ENCODE data around the gene SPATS2.
A peak's percentile ranks its signal among the peaks of the same experiment; 100 is the strongest.
"Not testable (repeated sequence)": the region's sequence is repeated elsewhere in the genome, so short reads cannot be mapped to it uniquely, and the experiment has no call there.

The SPATS2 gene

DNA sequence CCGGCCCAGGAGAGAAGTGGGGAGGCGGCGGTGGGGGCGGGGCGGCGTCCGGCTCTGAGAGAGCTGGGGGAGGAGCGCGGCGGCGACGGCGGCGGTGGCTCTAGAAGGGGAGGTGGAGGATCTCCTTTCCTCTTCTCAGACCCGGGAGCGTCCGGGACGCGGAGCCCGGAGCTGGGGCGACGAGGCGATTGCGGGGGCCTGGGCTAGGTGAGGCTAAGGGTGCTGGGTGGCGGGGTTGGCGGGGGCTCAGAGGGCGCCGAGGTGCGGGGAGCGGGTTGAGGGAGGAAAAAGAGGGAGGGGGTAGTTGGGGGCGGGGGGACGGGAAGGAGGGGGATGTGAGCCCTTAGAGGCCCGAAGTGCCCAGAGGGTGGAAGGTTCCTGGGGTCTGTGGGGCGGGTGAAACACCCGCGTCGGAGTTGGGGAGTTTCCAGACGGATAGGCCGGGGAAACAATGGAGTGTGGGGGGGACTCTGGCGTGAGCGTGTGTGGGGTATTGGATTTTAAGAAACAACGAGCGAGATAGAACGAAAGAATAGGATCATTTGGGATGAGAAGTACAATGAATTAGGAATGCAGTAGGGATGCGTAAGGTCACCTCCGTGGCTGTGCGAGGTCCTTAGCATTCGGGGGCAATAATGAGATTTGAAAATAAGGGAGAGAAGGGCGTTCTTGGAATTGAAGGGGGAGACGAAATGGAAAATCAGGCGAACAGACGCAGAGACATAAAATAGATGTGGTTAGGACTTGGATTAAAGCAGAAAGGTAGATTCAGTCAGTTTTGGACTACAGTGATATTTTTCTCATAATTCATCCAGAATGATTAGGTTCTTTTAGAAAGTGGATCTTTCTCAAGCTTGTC lies at the start of gene SPATS2:
TSS of gene SPATS2 (plus strand) at position 82 of the 859 bp plus-strand sequence. CDS start 93,551 bp downstream, outside the sequence.
- no peak for DNase-seq

GRCh38 chr12:49320411-49321103 lies 46.7 kb upstream of the SPATS2 start:
- not testable (repeated sequence) for DNase-seq

- DNase-seq, result no peak
These were observed 44.9 kb upstream of the SPATS2 start for GRCh38 chr12:49322367-49322707.

DNA sequence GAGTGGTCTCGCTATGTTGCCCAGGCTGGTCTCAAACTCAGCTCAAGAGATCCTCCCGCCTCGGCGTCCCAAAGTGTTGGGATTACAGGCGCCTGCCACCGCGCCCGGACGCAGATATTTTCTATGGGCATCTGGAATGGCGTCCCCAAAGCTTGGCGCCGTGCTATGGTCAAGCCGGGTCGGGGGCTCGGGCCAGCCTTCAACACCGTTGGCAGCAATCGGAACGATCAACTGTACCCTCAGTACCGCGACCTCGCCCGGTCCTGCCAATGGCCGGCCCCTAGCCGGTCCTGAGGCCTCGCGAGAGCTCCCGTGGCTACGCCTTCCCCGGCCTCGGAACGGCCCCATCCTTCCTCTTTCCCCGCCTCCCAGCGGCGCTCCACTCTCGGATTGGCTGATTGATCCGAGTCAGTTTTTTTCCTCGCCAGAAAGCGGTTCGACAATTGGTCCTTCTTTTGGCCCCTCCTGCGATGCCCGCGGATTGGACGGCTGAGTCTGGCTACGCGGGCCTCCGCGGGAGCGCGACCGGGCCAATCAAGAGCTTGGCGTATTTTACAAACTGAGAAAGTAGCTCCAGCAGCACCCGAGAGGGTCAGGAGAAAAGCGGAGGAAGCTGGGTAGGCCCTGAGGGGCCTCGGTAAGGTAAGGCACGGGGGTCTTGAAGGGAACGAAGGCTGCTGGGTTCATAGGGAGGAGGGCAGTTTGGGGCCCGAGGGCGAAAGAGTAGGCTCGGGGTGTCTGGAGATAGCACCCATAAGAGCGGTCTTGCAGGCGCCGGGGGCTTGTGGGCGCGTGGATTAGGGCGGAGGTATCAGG lies 44.3 kb upstream of the SPATS2 start, which contains the start of gene TROAP:
TSS of gene TROAP (plus strand) at position 548 of the 816 bp plus-strand sequence. CDS start 354 bp downstream, outside the sequence.
- peak; percentile 99 for DNase-seq

GRCh38 chr12:49323524-49324097 lies 43.7 kb upstream of the SPATS2 start:
- no peak for DNase-seq

- DNase-seq, result no peak
These were observed 41.7 kb upstream of the SPATS2 start for GRCh38 chr12:49325606-49326005.

- no peak for DNase-seq
These were observed 39.9 kb upstream of the SPATS2 start for GRCh38 chr12:49327368-49327767.

DNA sequence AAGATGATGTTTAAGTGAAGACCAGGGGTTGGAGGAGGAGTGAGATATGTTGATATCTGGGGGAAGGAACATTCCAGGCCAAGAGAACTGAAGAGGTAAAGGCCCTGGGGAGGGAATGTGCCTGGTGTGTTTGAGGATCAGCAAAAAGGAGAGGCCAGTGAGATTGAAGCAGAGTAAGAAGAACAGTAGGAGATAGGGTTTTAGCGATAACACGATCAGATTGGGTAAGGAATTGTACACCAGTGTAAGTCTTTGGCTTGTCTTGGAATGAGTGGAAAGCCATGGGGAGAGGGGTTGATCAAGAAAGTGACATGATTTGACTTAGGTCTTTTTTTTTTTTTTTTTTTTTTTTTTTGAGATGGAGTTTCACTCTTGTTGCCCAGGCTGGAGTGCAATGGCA lies 39.4 kb upstream of the SPATS2 start:
- no peak for DNase-seq

DNA sequence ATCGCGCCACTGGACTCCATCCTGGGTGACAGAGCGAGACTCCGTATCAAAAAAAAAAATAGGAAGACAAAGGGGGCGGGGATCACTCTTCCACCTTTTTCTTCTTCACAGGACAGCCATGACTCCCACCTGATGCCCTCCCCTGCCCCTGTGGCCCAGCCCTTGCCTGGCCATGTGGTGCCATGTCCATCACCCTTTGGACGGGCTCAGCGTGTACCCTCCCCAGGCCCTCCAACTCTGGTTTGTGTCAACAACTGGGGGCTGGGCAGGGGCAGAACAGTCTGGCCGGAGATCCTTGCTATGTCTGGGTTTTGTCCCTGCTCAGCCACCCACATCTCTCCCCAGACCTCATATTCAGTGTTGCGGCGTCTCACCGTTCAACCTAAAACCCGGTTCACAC lies 38.4 kb upstream of the SPATS2 start:
- no peak for DNase-seq

DNA sequence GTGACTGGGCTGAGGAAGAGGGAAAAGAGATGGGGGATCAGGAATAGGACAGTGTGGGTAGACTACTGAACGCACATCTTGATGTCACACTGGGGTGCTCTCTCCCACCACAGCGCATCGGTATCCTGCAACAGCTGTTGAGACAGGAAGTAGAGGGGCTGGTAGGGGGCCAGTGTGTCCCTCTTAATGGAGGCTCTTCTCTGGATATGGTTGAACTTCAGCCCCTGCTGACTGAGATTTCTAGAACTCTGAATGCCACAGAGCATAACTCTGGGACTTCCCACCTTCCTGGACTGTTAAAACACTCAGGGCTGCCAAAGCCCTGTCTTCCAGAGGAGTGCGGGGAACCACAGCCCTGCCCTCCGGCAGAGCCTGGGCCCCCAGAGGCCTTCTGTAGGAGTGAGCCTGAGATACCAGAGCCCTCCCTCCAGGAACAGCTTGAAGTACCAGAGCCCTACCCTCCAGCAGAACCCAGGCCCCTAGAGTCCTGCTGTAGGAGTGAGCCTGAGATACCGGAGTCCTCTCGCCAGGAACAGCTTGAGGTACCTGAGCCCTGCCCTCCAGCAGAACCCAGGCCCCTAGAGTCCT lies 37.1 kb upstream of the SPATS2 start:
- DNase-seq, result no peak

- no peak for DNase-seq
These were observed 36.5 kb upstream of the SPATS2 start for GRCh38 chr12:49330631-49331379.

GRCh38 chr12:49331380-49332222 lies 35.7 kb upstream of the SPATS2 start:
- DNase-seq, result no peak

- no peak for DNase-seq
These were observed 34.8 kb upstream of the SPATS2 start for GRCh38 chr12:49332441-49332861.

DNA sequence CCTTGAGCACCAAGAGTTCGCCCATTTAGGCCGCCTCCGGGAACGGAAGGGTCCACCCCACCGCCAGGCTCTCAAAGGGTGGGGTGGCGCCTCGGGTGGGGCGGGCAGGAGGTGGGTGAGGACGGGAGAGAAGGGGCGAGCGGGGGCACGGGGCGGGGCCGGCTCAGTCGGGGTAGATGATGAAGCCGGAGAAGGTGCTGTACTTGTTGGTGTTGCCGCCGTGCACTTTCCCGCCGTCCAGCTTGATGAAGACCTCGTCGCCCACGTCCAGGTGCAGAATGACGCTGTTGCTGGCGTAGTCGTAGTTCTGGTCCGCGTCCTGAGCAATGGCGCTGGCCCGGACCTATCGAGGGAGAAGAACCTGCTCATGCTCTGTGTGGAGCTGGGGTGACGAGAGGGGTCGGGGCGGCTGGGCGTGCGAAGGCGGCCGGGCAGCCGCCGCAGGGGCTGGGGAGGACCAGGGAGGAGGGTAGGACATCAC lies 34.3 kb upstream of the SPATS2 start:
- no peak for DNase-seq

DNA sequence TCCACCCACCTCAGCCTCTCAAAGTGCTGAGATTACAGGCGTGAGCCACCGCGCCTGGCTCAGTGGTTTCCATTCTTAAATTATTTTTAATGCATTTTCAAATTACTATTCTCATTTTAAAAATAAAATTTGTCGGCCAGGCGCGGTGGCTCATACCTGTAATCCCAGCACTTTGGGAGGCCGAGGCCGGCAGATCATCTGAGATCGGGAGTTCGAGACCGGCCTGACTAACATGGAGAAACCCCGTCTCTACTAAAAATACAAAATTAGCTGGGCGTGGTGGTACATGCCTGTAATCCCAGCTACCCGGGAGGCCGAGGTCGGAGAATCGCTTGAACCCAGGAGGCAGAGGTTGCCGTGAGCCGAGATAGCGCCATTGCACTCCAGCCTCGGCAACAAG lies 33.5 kb upstream of the SPATS2 start:
- DNase-seq, result not testable (repeated sequence)

- DNase-seq, result no peak
These were observed 33.0 kb upstream of the SPATS2 start for GRCh38 chr12:49334226-49334625.

DNA sequence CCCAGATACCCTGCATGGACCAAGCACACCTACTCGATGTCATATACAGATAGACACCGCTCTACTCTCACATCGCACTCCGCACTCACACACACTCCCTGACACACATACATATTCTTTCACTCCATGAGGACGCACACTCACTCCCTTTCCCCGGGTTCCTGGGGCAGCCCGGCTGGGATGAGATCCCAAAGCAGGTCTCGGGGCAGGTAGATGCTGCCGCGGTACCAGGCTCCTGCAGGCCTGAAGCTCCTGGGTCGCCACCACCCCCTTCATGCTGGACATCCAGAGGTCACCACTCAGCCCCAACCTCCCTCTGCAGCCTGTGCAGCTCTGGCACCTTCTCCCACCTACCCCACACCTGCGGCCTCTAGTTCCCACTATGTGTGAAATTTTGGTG lies 32.6 kb upstream of the SPATS2 start:
- no peak for DNase-seq

DNA sequence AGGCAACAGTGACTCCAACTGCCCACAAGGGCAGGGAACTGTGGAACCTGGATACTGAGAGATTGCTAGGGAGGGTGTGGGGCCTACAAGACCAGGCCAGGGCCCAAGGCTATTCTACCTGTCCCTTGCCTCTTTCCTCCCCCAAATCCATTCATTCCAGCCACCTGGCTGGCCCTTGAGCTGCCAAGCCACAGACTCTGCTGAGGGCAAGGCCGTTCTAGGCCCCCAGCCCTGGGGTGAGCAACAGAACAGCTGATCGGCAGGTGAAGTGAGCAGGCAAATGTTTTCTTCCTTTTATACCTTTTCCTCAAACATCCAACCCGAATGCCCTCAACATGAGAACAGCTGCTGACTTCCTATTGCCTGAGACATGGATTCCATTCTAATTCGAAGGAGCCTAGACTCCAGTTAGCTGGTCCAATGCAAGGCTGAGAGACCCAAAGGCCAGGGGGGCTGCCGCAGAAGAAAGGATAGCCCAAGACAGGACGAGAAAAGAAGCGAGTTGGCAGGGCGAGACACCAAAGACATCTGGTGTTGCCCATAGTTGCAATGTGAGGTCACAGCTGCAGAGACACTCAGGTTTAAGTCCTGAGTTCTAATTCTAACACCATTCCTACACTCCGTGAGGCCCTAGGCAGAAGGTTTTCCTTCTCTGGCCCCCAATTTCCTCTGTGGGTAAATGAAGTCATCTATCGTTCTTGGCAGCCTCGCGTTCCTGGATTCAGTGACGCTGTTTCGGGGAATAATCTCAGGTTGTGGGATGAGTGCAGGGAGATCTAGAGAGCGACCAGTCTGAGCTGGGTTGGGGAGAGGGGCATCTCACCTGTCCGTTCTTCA lies 31.9 kb upstream of the SPATS2 start:
- no peak for DNase-seq

- no peak for DNase-seq
These were observed 31.2 kb upstream of the SPATS2 start for GRCh38 chr12:49335955-49336644.
